Measurements from ENCODE around the gene PRDM5.

The PRDM5 gene

GRCh38 chr4:120853161-120853935 is 69.2 kb downstream of the PRDM5 start:
- DNase-seq = no peak

- DNase-seq = no peak
These were observed 72.4 kb downstream of the PRDM5 start for GRCh38 chr4:120850018-120850599.

- no peak for DNase-seq
These were observed 75.4 kb downstream of the PRDM5 start for GRCh38 chr4:120847019-120847582.

GRCh38 chr4:120844528-120844921 is 78.0 kb downstream of the PRDM5 start:
- no peak for DNase-seq

GRCh38 chr4:120843849-120844527 is 78.5 kb downstream of the PRDM5 start:
- DNase-seq = no peak

GRCh38 chr4:120842031-120842430 is 80.5 kb downstream of the PRDM5 start:
- no peak for DNase-seq

- no peak for DNase-seq
These were observed 80.9 kb downstream of the PRDM5 start for GRCh38 chr4:120841580-120841979.

- no peak for DNase-seq
These were observed 82.4 kb downstream of the PRDM5 start for GRCh38 chr4:120839974-120840751.

- no peak for DNase-seq
These were observed 83.1 kb downstream of the PRDM5 start for GRCh38 chr4:120839334-120839973.

GRCh38 chr4:120838784-120839183 is 83.7 kb downstream of the PRDM5 start:
- no peak for DNase-seq

GRCh38 chr4:120837656-120838055 is 84.9 kb downstream of the PRDM5 start:
- no peak for DNase-seq

- no peak for DNase-seq
These were observed 87.2 kb downstream of the PRDM5 start for GRCh38 chr4:120835342-120835741.

GRCh38 chr4:120830204-120830603 is 92.3 kb downstream of the PRDM5 start:
- DNase-seq = no peak

GRCh38 chr4:120829113-120829831 is 93.3 kb downstream of the PRDM5 start:
- DNase-seq = no peak

GRCh38 chr4:120826853-120827252 is 95.7 kb downstream of the PRDM5 start:
- DNase-seq = no peak

GRCh38 chr4:120826449-120826848 is 96.1 kb downstream of the PRDM5 start:
- DNase-seq = no peak

GRCh38 chr4:120824946-120825345 is 97.6 kb downstream of the PRDM5 start:
- no peak for DNase-seq

GRCh38 chr4:120821977-120822376 is 100.5 kb downstream of the PRDM5 start:
- no peak for DNase-seq

GRCh38 chr4:120821029-120821428 is 101.5 kb downstream of the PRDM5 start:
- no peak for DNase-seq

- no peak for DNase-seq
These were observed 102.6 kb downstream of the PRDM5 start for GRCh38 chr4:120819805-120820437.

GRCh38 chr4:120816296-120816965 is 106.1 kb downstream of the PRDM5 start:
- no peak for DNase-seq
